GM12891 (cell line): ENCODE measurements around the gene KNDC1.

ENCODE experiments used
- POLR2A ChIP-seq: IDR thresholded peaks from 2 replicates; pipeline ENCODE4 v1.6.1; 2011; ENCODE audit warnings: low read depth, low read length, control low read depth
- POLR2AphosphoS5 ChIP-seq: IDR thresholded peaks from 2 replicates; pipeline ENCODE4 v1.6.1; 2011; ENCODE audit warnings: low read depth, low read length, control low read depth
- SPI1 ChIP-seq: IDR thresholded peaks from 2 replicates; pipeline ENCODE4 v1.6.1; 2011; ENCODE audit warnings: low read depth, low read length, control low read depth

DNA sequence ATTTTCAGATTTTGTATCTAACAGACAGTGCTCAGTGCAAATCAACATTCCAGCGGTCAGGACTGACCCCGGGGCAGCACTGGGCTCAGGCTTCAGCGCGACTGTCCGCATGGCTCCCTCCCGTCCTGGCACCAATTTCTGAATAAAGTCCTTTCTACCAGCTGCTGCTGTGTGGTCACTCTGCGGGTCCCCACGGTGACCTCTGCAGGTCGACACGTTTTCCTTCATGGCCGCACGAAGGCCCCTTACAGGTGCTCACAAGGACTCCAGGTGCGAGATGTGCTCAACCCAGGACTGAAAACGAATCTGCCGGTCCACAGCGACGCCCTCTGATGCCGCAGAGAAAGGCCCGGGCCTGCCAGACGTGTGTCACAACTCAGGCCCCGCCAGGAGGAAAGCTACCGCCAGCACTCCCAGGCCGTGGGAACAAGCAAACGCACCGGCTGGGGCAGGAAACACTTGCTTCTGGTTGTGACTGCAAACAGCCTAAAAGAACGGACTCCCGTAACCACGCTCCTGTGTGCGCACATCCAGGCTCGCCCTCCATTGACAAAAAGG is 66.3 kb downstream of the KNDC1 start:
- no peak for TF ChIP-seq POLR2AphosphoS5
- TF ChIP-seq POLR2A: no peak
- TF ChIP-seq SPI1: no peak
